Spleen (tissue), 11 donors: ENCODE data around the gene TMEM38A. TPM values are rescaled to one million over a fixed set of nuclear protein-coding genes. Genes with fewer than 3 reads are reported as not detected.

ENCODE experiments used
- DNase-seq: peaks from one replicate; pipeline ENCODE4 v3.0.0-alpha.2; 2020
- H3K27ac ChIP-seq, 8 donors: fragments of 200-600 bp; sonication (generic) in 7 of 8; 1 replicate in 4 of 8; 2 replicates in 4 of 8; pipeline versions ENCODE4 v1.5.0 to v1.8.0; 2016 to 2021; ENCODE audit warnings: inconsistent platforms in 4 of 8, mild to moderate bottlenecking in 4 of 8, moderate library complexity in 1 of 8
- H3K27me3 ChIP-seq, 7 donors: fragments of 200-600 bp; sonication (generic) in 6 of 7; replicated peaks in 1 of 7; 1 replicate in 4 of 7; 2 replicates in 3 of 7; pipeline versions ENCODE4 v1.5.0 to v1.8.0; 2016 to 2021; ENCODE audit warnings: inconsistent platforms in 3 of 7, mild to moderate bottlenecking in 1 of 7
- H3K36me3 ChIP-seq, 6 donors: fragments of 200-600 bp; sonication (generic) in 5 of 6; 1 replicate in 4 of 6; 2 replicates in 2 of 6; pipeline versions ENCODE4 v1.5.0 to v1.8.0; 2016 to 2021; ENCODE audit warnings: inconsistent platforms in 2 of 6
- H3K4me1 ChIP-seq, 6 donors: fragments of 200-600 bp; sonication (generic) in 5 of 6; 1 replicate in 3 of 6; 2 replicates in 3 of 6; pipeline versions ENCODE4 v1.5.0 to v1.8.0; 2016 to 2021; ENCODE audit warnings: inconsistent platforms in 3 of 6
- H3K4me3 ChIP-seq, 8 donors: fragments of 200-600 bp; sonication (generic) in 7 of 8; 1 replicate in 4 of 8; 2 replicates in 4 of 8; pipeline versions ENCODE4 v1.5.0 to v1.8.0; 2016 to 2021; ENCODE audit warnings: inconsistent platforms in 4 of 8, mild to moderate bottlenecking in 4 of 8, moderate library complexity in 2 of 8
- H3K9me3 ChIP-seq, 8 donors: fragments of 200-600 bp; sonication (generic) in 7 of 8; 1 replicate in 4 of 8; 2 replicates in 4 of 8; pipeline versions ENCODE4 v1.5.0 to v1.8.0; 2016 to 2021; ENCODE audit warnings: inconsistent platforms in 4 of 8
- POLR2A ChIP-seq, 3 donors: fragments of 450-650 bp; IDR thresholded peaks; one replicate each; pipeline ENCODE4 v1.5.1; 2017; ENCODE audit warnings: antibody characterized with exemption in 3 of 3, mild to moderate bottlenecking in 1 of 3
- POLR2AphosphoS5 ChIP-seq, 3 donors: sonication (generic); formaldehyde crosslinking; IDR thresholded peaks; one replicate each; pipeline ENCODE4 v1.5.1; 2017; ENCODE audit warnings: antibody characterized with exemption in 3 of 3
- WGBS, 5 donors: extraction: QIAGEN DNeasy Blood & Tissue Kit in 3 of 5; methylation state at CpG; one replicate each; pipeline versions ENCODE4 v1.1.5 to v1.1.7; 2013 to 2018; 5-methylcytosine and 5-hydroxymethylcytosine counted together
- intact Hi-C: fragments of 100-400 bp; cut with DNase I; formaldehyde crosslinking; loops from one replicate; pipeline ENCODE4 v1.15.0; 2023; ENCODE audit warnings: low total_unique reads
- polyA plus RNA-seq, 3 donors: library from polyadenylated mRNA; stranded (reverse); fragments of 200-250 nt; gene quantifications; one replicate each; pipeline ENCODE4 v1.2.1, GENCODE V29; 2013
- small RNA-seq, 4 donors: library from RNA; depleted of rRNA; stranded (forward); fragments of <200 nt; gene quantifications; one replicate each; pipeline ENCODE3, GENCODE V24; 2016
- total RNA-seq, 7 donors: library from RNA; depleted of rRNA in 3 of 7; stranded (reverse); fragments of >200 nt in 3 of 7; fragmentation: NEBNext Ultra II Directional in 4 of 7; extraction: Animal tissue kit (Norgen Biotek cat#: 25700) in 4 of 7; gene quantifications; one replicate each; pipeline versions ENCODE4 v1.1.0 to v1.2.1, GENCODE V29; 2016 to 2021
- TF ChIP-seq, protein P1 (sequence below), 11 experiments: fragments of 200-600 bp in 7 of 11; fragments of 450-650 bp in 4 of 11; sonication (generic) in 4 of 11; IDR thresholded peaks in 8 of 11; conservative IDR thresholded peaks in 3 of 11; 1 replicate in 7 of 11; 2 replicates in 4 of 11; pipeline versions ENCODE4 v1.4.0 to v1.8.0; 2016 to 2021; ENCODE audit warnings: antibody characterized with exemption in 11 of 11, inconsistent platforms in 4 of 11, mild to moderate bottlenecking in 1 of 11
- donor health status: healthy with polysubstance abuse.
- donor health status: DM: no; HTN: no; CAD: no; lungs with moderate emphysema.
- donor health status: DM: no; HTN: no; CAD: no.
- donor health status: Bipolar disorder and iron deficiency.
- donor health status: healthy.
- donor health status: DM: no; HTN: no; CAD: no.
- donor health status: DM: yes; HTN: yes; CAD: no.

Gene TMEM38A
- total and polyA plus RNA-seq, 10 donors = 1.5 to 5.4 (median 2.8) TPM

GRCh38 chr19:16739546-16739945, 78.6 kb downstream of the TMEM38A start:
- TF ChIP-seq, protein P1, sequence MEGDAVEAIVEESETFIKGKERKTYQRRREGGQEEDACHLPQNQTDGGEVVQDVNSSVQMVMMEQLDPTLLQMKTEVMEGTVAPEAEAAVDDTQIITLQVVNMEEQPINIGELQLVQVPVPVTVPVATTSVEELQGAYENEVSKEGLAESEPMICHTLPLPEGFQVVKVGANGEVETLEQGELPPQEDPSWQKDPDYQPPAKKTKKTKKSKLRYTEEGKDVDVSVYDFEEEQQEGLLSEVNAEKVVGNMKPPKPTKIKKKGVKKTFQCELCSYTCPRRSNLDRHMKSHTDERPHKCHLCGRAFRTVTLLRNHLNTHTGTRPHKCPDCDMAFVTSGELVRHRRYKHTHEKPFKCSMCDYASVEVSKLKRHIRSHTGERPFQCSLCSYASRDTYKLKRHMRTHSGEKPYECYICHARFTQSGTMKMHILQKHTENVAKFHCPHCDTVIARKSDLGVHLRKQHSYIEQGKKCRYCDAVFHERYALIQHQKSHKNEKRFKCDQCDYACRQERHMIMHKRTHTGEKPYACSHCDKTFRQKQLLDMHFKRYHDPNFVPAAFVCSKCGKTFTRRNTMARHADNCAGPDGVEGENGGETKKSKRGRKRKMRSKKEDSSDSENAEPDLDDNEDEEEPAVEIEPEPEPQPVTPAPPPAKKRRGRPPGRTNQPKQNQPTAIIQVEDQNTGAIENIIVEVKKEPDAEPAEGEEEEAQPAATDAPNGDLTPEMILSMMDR (IDR thresholded peaks at IDR 0.05 in 8 of 11, conservative IDR thresholded peaks at IDR 0.05 in 3 of 11) = no peak
- TF ChIP-seq POLR2A (IDR thresholded peaks at IDR 0.05) (no peak), POLR2AphosphoS5 (IDR thresholded peaks at IDR 0.05) (no peak)
- no peak overlapping the region for H3K4me3 ChIP-seq
- no peaks in the 10 kb centered on the region for H3K36me3 ChIP-seq
- H3K27me3 ChIP-seq = no peaks in the 10 kb centered on the region
- intact Hi-C loops = no loop called here
- no peak overlapping the region for H3K27ac ChIP-seq
- WGBS, 5 donors = 17 to 25% (median 22%) methylated on average over 3 of the region's 3 CpGs
- no peaks in the 10 kb centered on the region for H3K4me1 ChIP-seq
- H3K9me3 ChIP-seq = peaks cover 0 to 4% (median 0%) of the 10 kb centered on the region in 8 donors
- no peak for DNase-seq

Small RNA genes within 50 kb of the gene (small RNA-seq; reads per million reads assigned to genes)
- gene AC008737.2 = 0 reads per million in 4 donors

Other genes with a start within 250 kb of the TMEM38A start
- gene EPS15L1, start 189.2 kb upstream of the TMEM38A start, total RNA-seq = 10 to 100 TPM; 28.3 to 81.7 (median 50.3) TPM
- gene EPS15L1, start 189.2 kb upstream of the TMEM38A start, polyA plus RNA-seq = 10 to 100 TPM; 17.0 to 29.3 (median 20.0) TPM
- gene CALR3, start 165.0 kb upstream of the TMEM38A start, total RNA-seq = not detected
- under 1 TPM; 0.07 to 0.10 (median 0.08) TPM for gene CALR3, start 165.0 kb upstream of the TMEM38A start, polyA plus RNA-seq
- 1 to 10 TPM; 3.1 to 7.5 (median 4.8) TPM for gene C19orf44, start 164.7 kb upstream of the TMEM38A start, total RNA-seq
- 1 to 10 TPM; 2.3 to 4.3 (median 3.8) TPM for gene C19orf44, start 164.7 kb upstream of the TMEM38A start, polyA plus RNA-seq
- gene CHERP, start 118.7 kb upstream of the TMEM38A start, total RNA-seq = 10 to 100 TPM; 19.7 to 55.6 (median 43.8) TPM
- 10 to 100 TPM; 14.3 to 32.5 (median 16.7) TPM for gene CHERP, start 118.7 kb upstream of the TMEM38A start, polyA plus RNA-seq
- 10 to 100 TPM; 26.8 to 36.6 (median 33.0) TPM for gene SLC35E1, start 88.7 kb upstream of the TMEM38A start, total RNA-seq
- 10 to 100 TPM; 13.2 to 21.8 (median 16.4) TPM for gene SLC35E1, start 88.7 kb upstream of the TMEM38A start, polyA plus RNA-seq
- gene MED26, start 32.9 kb upstream of the TMEM38A start, total RNA-seq = 10 to 100 TPM; 10.4 to 20.4 (median 17.1) TPM
- 1 to 10 TPM; 6.5 to 9.8 (median 8.8) TPM for gene MED26, start 32.9 kb upstream of the TMEM38A start, polyA plus RNA-seq
- gene SMIM7, start 995 bp upstream of the TMEM38A start, total RNA-seq = 10 to 100 TPM; 58.0 to 95.4 (median 82.0) TPM
- 10 to 100 TPM; 57.3 to 74.8 (median 73.6) TPM for gene SMIM7, start 995 bp upstream of the TMEM38A start, polyA plus RNA-seq
- gene NWD1, start 58.7 kb downstream of the TMEM38A start, total RNA-seq = under 1 TPM in 2 of 7 donors, not detected in 5; 0.03 to 0.06 TPM
- gene NWD1, start 58.7 kb downstream of the TMEM38A start, polyA plus RNA-seq = under 1 TPM; under 0.01 to 0.03 (median 0.02) TPM
- gene SIN3B, start 168.3 kb downstream of the TMEM38A start, total RNA-seq = 100 to 1,000 TPM in 1 of 7 donors, 10 to 100 TPM in 6; 66.2 to 107 (median 84.2) TPM
- 10 to 100 TPM; 14.6 to 50.9 (median 29.6) TPM for gene SIN3B, start 168.3 kb downstream of the TMEM38A start, polyA plus RNA-seq
- 1 to 10 TPM; 1.2 to 5.4 (median 2.3) TPM for gene F2RL3, start 227.9 kb downstream of the TMEM38A start, total RNA-seq
- gene F2RL3, start 227.9 kb downstream of the TMEM38A start, polyA plus RNA-seq = 1 to 10 TPM in 1 of 3 donors, under 1 TPM in 2; 0.48 to 1.3 (median 0.76) TPM